ENCODE data around the gene HHATL.
"Not testable (repeated sequence)": the region's sequence is repeated elsewhere in the genome, so short reads cannot be mapped to it uniquely, and the experiment has no call there.

The HHATL gene

DNA sequence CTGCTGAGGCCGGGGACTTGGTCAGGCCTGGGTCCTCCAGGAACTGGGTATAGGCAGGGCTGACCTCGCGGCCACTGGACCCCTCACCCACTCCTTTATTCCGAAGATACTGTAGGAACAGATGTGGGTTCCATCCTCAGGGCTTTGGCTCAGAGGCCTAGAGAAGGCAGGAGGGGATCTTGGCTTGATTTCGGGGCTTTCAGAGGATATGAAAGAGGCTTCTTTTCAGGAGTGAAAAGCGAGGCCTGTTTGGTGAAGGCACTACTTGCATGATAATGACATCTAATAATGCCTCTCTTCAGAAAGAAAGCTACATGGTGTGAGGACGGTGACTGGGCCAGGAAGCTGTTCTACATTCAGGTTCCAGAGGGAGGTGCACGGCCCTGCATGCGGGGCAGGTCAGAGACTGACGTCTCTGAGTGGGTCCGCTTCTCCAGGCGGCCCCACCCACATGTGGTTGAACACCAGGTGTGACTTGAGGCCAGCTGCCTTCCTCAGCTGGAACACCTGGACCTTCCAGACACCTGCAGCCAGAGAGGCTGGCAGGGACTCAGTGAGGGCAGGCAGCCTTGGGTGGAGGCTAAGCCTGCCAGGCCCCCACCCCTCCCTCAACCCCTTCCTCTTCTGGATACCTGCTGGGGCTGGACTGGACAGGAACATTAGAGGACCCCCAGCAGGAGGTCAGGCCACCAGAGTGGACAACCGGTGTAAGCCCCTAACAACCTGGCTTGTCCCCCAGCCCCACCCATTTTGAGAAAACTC is 31.1 kb upstream of the HHATL start:
- no peak for DNase-seq

DNA sequence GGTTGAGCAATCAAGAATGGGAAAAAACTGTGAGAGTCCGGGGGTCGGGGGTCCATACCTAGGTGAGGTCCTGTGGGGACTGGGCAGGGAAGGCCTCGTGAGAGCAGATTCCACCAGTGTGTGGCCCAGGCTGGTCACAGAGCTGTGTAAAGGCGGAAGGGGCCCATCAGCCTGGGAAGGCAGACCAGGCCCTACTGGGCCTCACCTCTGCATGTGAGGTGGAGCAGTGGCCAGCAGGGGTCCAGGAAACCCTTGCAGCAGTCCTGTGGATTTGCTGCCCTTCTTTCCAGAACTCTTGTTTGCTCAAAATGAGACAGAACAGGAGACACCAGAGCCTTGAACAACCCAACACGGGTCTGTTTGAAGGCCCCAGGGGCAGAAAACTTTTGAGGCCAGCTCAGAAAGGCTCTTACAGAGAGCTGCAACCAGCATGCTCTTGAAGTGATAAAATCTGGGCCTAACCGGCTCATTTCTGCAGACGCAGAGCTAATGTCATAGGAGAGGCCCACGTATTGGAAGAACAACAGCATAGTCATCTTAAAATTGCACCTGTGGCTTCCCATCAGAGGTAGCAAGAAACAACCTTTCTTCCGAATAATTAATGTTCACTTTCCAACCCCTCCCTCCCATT is 30.3 kb upstream of the HHATL start:
- DNase-seq, result no peak

DNA sequence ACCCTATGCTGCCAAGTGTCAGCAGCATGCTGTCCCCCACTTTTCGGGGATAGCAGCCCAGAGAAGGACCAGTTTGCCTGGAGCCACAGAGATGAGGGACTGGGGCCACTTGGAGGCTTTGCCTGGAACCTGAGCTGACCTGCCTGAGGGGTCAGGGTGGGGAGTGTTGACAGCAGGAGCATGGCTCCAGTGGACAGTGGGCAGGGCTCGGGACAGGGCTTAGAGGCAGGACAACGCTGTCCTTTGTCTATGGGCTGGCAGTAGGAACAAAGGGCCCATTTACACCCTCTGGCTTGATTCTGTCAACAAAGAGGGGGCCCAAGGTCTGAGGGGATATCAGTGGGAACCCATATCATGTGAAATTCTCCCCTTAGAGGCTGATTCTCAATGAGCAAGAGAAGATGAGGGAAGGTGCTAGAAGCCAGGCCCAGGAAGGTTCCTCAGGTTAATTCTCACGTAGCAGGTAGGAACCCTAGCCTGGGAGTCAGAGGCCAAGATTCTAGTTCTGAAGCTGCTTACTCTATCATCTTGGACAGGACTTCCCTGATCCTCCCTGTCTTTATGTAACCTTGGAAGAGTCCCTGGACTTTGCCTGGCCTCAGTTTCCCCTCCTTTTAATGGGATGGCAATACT is 29.7 kb upstream of the HHATL start:
- DNase-seq, result no peak

DNA sequence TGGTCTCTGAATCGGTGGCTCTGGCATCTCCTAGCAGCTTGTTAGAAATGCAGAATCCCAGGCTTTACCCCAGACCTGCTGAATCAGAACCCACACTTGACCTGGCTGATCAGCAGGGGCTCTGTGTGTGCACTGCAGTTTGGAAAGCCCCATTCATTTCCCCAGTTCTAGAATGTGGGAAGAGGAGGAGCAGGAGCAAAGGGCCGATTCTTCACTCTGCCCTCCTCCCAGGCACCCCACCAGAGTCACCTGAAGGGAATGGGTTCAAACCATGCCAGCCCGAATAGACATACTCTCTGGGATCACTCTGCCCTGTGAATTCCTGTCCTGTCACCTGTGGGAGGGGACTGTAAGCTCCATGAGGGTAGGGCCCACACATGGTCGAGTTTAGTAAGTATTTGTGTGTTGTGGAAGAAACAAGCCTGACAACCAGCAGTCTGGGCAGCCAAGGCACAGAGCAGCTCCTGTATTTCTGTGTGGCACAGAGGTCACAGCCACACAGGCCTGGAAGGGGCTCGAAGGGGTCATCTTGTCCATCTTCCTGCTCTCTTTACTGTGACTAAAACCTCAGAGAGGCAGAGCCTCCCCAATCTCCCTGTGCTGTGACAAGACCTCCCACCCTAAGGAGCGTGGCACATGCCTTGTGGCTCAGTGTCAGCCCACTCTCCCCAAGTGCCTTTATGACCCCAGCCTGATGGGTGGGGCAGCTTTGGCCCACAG is 29.0 kb upstream of the HHATL start:
- no peak for DNase-seq

DNA sequence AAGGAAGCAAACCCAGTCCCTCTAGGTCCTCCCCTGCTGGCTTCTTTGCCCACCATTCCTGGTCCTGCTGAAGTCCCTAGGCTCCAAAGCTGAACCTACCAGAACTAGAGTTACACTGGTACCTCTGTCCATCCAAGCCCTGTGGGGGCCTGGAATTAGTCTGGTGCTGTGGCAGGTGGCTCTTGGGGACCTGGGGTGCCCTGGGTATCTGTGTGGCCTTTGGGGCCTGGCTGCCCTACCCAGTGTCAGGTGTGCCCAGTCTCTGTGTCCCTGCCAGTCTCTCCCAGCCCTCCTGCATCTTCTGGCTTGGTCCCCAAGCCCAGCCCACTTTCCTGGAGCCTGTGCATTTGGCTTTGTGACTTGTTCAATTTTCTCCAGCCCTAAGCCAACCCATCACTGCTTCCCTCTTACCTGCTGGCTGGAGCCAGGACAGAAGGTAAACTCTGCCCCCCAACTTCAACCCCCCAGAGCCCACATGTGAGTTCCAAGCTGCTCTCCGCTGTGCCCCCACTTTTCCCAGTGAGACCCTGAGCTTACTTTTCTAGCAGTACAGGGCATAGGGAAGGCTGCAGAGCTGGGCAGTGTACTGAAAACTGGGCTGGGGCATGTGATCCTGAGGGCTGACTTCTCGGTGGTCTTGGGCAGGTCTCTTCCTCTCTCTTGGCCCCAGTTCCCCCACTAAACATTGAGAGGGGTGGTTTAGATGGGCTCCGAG is 28.3 kb upstream of the HHATL start:
- DNase-seq, result no peak

DNA sequence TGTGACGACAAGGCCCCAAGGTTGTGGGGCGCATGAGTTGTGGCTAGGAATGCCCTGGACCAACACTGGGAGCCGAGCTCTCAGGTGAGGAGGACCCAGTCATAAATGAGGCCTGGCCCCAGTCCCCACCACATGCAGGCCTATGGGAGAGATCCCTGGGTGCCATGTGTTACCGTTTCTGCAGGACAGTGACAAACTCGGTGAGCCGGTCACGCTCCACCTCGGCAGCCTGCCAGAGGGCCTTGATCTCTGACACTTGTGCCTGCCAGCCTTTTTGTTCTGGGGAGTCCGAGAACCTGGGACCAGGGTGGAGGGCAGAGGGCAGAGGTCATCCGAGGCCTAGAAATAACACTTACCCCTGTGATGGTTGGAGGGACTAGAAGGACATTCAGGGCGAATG is 27.7 kb upstream of the HHATL start:
- DNase-seq, result no peak

DNA sequence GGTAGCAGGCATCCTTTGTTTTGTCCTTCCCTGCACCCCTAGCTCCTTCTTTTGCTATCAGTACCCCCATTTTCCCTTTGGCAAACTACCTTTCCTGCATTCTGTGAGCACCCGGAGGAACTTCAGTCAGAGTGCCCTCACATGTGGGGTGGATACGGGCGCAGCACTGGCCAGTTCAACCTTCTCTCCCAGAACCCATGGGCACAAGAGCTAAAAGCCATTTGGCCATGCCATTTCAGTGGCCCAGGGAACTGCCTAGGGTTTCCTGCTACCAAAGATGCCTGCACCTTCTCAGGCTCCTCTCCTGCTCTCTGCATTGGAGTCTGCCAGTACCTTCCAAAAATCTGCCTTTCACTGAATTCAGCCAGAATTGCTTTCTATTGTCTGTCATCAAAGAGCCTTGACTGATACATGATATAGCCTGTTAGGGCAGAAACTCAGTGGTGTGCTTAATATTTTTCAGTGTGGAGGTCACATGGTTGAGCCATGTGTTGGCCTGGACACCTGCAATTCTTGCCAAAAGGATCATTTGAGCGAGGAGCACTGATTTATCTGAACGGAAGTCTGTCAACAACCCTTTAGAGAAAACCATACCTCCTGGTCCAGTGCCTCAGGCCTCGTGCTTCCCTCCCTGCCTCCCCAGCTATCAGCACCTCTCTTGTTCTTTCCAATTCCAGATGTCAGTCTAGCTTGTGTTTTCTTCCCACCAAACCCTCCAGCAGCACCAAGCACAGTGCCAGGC is 27.0 kb upstream of the HHATL start:
- DNase-seq, result no peak

DNA sequence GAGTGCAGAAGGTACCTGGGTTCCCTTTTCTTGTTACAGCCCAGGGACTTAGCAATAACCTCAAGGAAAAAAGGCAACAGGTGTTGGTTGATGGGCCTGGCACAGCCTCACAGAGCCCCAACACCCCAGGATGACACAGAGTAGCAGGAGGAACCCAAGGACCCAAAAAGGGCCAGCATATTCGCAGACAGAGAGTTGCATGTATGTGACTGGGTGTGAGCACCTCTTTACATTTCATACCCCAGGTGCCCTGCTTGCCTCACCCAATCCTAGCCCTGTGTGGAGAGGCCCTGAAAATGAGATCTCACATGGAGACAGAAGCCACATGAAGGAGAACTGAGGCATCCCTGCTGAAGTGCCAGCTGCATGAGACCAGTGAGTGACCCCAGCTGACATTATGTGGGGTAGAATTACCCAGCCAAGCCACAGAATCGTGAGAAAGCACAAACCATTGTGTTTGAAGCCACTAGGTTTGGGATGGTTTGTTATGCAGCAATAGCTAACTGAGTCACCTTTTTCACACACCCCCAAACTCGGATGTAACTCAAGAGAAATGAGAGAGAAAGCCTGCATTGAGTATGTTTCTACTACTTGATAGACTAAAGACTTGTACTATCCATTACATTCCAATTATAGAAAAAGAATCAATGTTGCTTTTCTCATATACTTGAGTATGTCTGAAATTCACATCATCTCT is 26.2 kb upstream of the HHATL start:
- no peak for DNase-seq

DNA sequence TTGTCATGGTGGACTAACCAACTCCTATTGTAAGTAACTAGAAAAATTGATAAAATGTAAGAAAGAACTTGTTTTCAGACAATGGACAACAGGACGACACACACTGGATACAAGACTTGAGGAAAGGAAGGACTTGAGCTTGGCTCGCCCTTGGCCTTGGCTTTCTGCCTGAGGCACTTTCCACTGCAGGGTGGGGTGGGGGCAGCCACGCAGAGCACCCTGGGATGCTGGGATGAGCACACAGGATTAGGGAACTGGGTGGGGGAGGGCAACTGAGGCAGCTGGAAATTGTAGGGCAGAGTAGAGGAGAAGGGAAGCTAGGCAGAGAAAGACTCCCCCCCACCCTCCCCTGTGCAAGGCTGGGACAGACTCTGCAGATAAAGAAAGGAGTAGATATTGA is 25.5 kb upstream of the HHATL start:
- DNase-seq, result no peak

DNA sequence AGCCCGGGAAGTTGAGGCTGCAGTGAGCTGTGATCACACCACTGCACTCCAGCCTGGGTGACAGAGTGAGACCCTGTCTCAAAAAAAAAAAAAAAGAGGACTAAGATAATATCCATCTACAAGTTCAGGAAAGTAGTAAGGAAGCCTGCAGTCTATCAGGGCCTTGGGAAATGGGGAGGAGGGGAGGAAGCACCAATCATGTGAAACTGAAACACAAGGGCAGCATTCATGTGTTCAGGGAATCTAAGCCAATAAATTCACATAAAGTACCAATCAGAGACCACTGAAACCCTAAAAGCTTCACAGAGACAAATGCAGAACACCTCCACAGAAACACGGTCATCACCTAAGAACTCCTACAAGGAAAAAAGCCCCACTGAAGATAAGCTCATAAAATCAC is 22.9 kb upstream of the HHATL start:
- DNase-seq, result no peak

DNA sequence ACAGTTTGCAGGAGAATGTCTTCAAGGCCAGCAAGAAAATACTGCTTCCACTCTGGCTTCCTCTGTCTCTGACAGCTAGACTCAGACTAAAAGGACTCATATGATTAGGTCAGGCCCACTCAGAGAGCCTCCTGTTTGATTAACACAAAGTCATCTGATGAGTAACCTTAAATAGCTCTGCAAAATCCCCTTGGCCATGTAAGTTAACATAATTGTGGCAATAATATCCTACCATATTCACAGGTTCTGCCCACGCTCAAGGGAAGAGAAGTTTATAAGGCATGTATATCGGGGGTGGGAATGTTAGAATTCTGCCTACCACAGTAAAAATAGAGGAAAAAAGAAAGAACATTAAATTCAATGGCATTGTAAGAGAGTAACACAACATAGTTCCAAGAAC is 20.6 kb upstream of the HHATL start:
- no peak for DNase-seq

DNA sequence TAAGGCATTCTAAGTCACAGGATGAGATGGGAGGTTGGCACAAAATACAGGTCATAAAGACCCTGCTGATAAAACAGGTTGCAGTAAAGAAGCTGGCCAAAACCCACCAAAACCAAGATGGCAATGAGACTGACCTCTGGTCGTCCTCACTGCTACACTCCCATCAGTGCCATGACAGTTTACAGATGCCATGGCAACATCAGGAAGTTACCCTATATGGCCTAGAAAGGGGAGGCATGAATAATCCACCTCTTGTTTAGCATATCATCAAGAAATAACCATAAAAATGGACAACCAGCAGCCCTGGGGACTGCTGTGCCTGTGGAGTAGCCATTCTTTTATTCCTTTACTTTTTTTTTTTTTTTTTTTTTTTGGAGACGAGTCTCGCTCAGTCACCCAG is 19.8 kb upstream of the HHATL start:
- DNase-seq, result not testable (repeated sequence)

DNA sequence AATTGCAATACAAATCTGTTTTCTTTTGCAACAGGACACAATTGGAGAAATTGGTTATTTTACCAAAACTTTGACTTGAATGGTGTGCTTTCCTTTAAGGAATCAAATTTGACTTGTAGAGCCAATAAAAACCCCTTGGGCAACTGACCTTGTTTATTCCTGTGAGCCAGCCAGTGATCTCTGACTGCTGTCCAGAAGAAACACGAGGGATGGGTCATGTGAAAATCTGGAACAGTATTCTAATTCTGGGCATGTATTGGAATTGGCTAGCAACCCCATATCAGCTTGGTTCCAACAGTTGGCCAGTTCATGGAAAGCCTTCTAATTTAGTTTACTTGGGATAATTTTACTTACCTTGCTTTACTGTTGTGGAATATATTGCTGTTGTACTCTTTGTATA is 19.1 kb upstream of the HHATL start:
- no peak for DNase-seq

DNA sequence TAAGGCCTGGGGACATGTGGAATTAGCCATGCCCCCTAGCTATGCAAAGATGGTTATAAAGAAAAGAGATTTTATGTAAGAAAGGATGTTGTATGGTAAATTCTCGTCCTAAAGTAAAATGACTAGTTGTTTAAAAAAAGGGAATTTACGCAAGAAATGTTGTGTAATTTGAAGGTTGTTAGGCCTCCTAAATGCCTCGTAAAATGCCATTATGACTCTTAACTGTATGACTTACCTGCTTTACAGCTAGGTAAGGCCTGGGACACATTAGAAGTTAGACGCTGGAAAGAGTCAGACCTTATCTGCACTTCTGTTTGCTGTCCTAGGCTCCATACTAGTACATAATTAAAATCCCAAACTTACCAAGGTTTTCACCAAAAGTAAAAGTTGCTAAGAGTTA is 17.5 kb upstream of the HHATL start:
- DNase-seq, result no peak

DNA sequence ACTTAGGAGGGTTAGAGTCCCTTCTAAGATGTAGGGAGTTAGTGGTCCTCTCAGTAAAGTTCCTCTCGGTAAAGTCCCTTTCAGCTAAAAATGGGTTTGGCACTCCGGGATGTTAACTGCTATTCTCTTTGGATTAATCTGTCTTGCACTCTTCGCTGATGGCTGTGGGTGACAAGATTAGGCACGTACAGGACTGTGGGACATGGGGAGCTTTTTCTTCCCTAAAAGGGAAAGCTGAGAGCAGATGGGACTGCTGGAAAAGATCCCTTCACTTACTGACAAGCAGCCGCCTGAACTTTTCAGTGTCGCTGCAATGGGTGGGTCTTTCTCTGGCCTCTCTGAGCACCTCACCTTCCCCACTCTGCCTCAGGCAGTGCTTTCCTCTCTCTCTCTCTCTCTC is 16.4 kb upstream of the HHATL start:
- no peak for DNase-seq

DNA sequence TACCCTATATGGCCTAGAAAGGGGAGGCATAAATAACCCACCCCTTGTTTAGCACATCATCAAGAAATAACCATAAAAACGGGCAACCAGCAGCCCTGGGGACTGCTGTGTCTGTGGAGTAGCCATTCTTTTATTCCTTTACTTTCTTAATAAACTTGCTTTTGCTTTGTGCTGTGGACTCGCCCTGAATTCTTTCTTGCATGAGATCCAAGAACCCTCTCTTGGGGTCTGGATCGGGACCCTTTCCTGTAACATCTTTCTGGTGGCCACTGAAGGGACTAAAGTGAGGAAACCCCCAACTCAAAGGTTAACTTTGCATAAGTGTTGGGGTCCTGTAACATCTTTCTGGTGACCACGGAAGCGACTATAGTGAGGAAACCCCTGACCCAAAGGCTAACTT is 15.7 kb upstream of the HHATL start:
- DNase-seq, result no peak

DNA sequence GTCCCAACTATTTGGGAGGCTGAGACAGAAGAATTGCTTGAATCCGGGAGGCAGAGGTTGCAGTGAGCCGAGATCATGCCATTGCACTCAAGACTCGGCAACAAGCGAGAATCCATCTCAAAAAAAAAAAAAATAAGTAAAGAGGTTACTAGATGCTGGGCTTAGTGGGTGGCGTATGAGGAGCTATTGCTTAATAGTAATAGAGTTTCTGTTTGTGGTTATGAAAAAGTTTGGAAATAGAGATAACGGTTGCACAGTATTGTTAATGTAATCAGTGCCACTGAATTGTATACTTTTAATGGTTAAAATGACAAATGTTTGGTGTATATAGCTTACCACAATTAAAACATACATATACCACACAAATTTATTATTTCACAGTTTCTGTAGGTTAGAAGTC is 14.7 kb upstream of the HHATL start:
- DNase-seq, result no peak

DNA sequence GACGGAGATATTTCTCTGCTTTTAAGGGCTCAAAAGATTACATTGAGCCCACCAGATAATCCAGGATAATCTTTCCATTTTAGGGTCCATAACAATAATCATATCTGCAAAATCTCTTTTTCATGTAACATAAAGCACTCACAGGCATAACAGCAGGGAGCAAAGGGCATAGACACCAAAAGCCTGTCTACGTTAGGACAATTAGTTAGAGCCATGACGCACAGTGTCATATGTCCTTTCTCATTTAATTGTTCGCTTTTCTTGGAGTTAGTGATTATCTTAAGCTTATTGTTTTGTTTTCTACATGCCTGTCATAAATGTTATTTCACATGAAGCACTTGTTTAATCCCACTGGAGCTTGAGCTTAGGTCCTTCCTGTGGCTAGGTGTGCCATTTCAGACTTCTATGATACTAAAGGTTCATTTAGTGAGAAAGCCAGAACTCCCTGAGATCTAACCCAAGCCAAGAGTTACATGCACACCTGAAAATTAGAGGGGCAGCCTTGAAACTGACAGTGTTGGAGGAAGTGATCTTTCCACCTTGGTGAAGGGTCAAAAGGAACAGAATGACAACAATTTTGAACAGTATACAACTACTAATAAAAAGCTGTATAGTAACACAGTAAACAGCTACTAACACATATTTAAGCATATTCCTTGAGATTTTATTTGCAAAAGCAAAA is 11.7 kb upstream of the HHATL start:
- no peak for DNase-seq

DNA sequence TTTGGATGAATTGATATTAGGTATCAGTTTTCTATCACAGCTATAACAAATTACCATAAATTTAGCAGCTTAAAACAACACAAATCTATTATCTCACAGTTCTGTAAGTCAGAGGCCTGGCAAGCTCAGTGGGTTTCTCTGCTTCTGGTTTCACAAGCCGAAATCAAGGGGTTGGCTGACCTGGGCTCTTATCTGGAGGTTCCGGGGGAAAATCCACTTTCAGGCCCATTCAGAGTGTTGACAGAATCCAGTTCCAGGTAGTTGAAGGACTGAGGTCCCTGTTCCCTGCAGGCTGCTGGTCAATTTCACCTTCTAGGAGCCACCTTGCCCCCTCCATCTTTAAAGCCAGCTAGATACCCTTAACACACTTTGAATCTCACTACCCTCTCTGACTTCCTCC is 11.1 kb upstream of the HHATL start:
- no peak for DNase-seq

DNA sequence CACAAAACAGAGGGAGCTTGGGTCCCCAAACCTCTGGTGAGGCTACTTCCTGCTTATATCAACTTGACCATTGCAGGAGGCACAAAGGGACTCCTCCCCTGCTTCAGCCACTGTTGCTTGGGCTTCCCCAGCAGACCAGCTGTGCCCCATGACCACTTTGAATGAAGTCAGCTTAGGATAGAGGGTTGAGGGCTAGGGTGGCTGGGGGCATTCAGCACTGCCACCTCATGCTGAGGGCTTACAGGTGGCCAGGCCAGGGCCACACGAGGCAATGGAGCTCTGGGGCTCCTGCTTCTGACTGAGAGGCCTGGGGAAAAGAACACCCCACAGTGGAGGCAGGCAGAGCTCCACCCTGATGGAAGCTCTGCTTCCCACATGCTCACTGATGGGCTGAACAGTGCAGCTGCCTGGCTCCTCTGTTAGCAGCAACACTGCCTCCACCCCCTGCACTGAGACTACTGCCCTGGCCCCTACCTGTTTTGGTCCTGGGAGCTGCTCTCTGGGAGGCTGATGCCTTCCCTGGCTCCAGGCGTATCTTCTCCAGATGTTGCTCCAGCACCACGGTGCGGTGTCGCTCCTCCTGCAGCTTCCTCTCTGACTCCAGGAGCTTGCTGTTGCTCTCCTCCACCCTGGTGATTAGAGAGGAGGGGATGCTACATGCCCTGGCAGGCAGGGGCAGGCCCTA is 10.2 kb upstream of the HHATL start:
- no peak for DNase-seq

DNA sequence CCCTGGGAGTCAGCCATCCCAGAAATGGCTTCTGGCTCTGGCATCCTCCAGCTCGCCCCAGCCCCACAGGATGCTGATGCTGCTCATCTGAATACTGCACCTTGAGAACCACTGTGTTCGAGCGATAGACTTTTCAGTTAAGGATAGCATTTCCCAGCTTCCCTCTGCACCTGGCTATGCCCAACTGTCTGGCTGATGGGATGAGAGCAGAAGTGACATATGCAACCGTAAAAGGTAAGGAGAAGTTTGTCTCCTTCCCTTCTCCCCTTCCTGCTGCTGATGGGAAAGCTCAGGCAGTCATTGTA is 9.7 kb upstream of the HHATL start:
- no peak for DNase-seq

Data from amniotic stem cell (primary cell).